VCaP (cell line): ENCODE measurements around the gene THEM4.

ENCODE experiments used
- H3K27ac ChIP-seq: fragments of 450-650 bp; 2 replicates; pipeline ENCODE4 v1.5.1; 2017
- CTCF ChIP-seq: fragments of 450-650 bp; conservative IDR thresholded peaks from 2 replicates; pipeline ENCODE4 v1.5.1; 2017; ENCODE audit warnings: mild to moderate bottlenecking, moderate library complexity

THEM4 gene

GRCh38 chr1:151841141-151841540 lies 68.2 kb downstream of the THEM4 start:
- no peak for TF ChIP-seq CTCF
- H3K27ac ChIP-seq, result peak overlapping the region; percentile 99

GRCh38 chr1:151840421-151840820 lies 68.9 kb downstream of the THEM4 start:
- H3K27ac ChIP-seq, result peak overlapping the region; percentile 99

GRCh38 chr1:151839457-151840403 lies 69.6 kb downstream of the THEM4 start, which contains the start of gene C2CD4D:
C2CD4D (minus strand) TSS chr1:151839820; CDS start chr1:151838989, 831 bp downstream.
- peak; percentile 9; the same call in 1 of the 2 replicates for TF ChIP-seq CTCF
- peak within 1 kb of the TSS; percentile 99 for H3K27ac ChIP-seq

More at GRCh38 chr1:151840421-151840820, 68.9 kb downstream of the THEM4 start:
- TF ChIP-seq CTCF, result no peak

- peak overlapping the region; percentile 99 for H3K27ac ChIP-seq
- TF ChIP-seq CTCF, result no peak
Observed at GRCh38 chr1:151839082-151839412, 70.3 kb downstream of the THEM4 start.

- no peak for TF ChIP-seq CTCF
- H3K27ac ChIP-seq, result peak overlapping the region; percentile 99
Observed at GRCh38 chr1:151838222-151839081, 70.9 kb downstream of the THEM4 start.

- peak overlapping the region; percentile 99 for H3K27ac ChIP-seq
- no peak for TF ChIP-seq CTCF
Observed at GRCh38 chr1:151837884-151838221, 71.5 kb downstream of the THEM4 start.

GRCh38 chr1:151837197-151837596 lies 72.1 kb downstream of the THEM4 start:
- H3K27ac ChIP-seq, result peak overlapping the region; percentile 99
- TF ChIP-seq CTCF, result no peak
